Naive thymus-derived CD4-positive, alpha-beta T cell (primary cell): ENCODE data around the gene MAB21L3. TPM values are rescaled to one million over a fixed set of nuclear protein-coding genes. Genes with fewer than 3 reads are reported as not detected.

ENCODE experiments used
- ATAC-seq: fragments of 150-1000 bp; cut with Tn5 transposase; 2 replicates; pipeline ENCODE4 v1.10.0; 2021; ENCODE audit warnings: mild to moderate bottlenecking, moderate library complexity
- CTCF ChIA-PET: fragments of 350-600 bp; sonication (Branson Sonifier 250); formaldehyde crosslinking; loops from one replicate; lab custom pipeline; 2021; ENCODE audit warnings: antibody characterized with exemption; lab: Charles Lee
- POLR2A ChIA-PET: fragments of 350-600 bp; sonication (Branson Sonifier 250); formaldehyde crosslinking; loops from one replicate; lab custom pipeline; 2021; ENCODE audit warnings: antibody characterized with exemption, inconsistent platforms; lab: Charles Lee
- DNase-seq, 9 donors: peaks; one replicate each; pipeline versions ENCODE4 v3.0.0 to v3.0.0-alpha.2; 2020 to 2022; ENCODE audit warnings: mixed read lengths in 1 of 9
- H3K27ac ChIP-seq: one replicate; pipeline ENCODE4 v1.7.0; 2013; ENCODE audit warnings: mild to moderate bottlenecking, low read depth, low read length, moderate library complexity
- H3K27me3 ChIP-seq, 2 donors: one replicate each; pipeline ENCODE4 v1.7.0; 2013; ENCODE audit warnings: low read length in 2 of 2, mild to moderate bottlenecking in 2 of 2, moderate library complexity in 2 of 2; ENCODE audit not compliant: control insufficient read depth in 2 of 2, insufficient read depth in 2 of 2
- H3K36me3 ChIP-seq, 3 experiments: 1 replicate in 2 of 3; 2 replicates in 1 of 3; pipeline ENCODE4 v1.7.0; 2013; ENCODE audit warnings: low read length in 3 of 3, mild to moderate bottlenecking in 3 of 3, moderate library complexity in 1 of 3; ENCODE audit not compliant: insufficient read depth in 3 of 3, control insufficient read depth in 2 of 3
- H3K4me1 ChIP-seq, 2 donors: one replicate each; pipeline ENCODE4 v1.7.0; 2013; ENCODE audit warnings: low read length in 2 of 2, mild to moderate bottlenecking in 2 of 2, moderate library complexity in 1 of 2; ENCODE audit not compliant: control insufficient read depth in 2 of 2, insufficient read depth in 2 of 2
- H3K4me3 ChIP-seq: 2 replicates; pipeline ENCODE4 v1.7.0; 2013; ENCODE audit warnings: mild to moderate bottlenecking, low read length
- H3K9me3 ChIP-seq, 3 experiments: 1 replicate in 2 of 3; 2 replicates in 1 of 3; pipeline ENCODE4 v1.7.0; 2013; ENCODE audit warnings: low read length in 3 of 3; ENCODE audit not compliant: control insufficient read depth in 2 of 3
- H3K27ac Mint-ChIP-seq, 9 donors: one replicate each; pipeline ENCODE4 v1.8.0; 2020 to 2022; ENCODE audit warnings: mixed read lengths in 9 of 9, mild to moderate bottlenecking in 8 of 9, moderate library complexity in 5 of 9, inconsistent platforms in 2 of 9
- H3K27me3 Mint-ChIP-seq, 5 donors: one replicate each; pipeline ENCODE4 v1.8.0; 2021 to 2022; ENCODE audit warnings: mixed read lengths in 5 of 5, mild to moderate bottlenecking in 1 of 5
- H3K36me3 Mint-ChIP-seq, 5 donors: one replicate each; pipeline ENCODE4 v1.8.0; 2020 to 2022; ENCODE audit warnings: mixed read lengths in 5 of 5, mild to moderate bottlenecking in 3 of 5, inconsistent platforms in 1 of 5
- H3K4me1 Mint-ChIP-seq, 7 donors: one replicate each; pipeline ENCODE4 v1.8.0; 2020 to 2022; ENCODE audit warnings: mixed read lengths in 7 of 7, mild to moderate bottlenecking in 3 of 7, inconsistent platforms in 1 of 7
- H3K4me3 Mint-ChIP-seq, 10 donors: one replicate each; pipeline ENCODE4 v1.8.0; 2020 to 2022; ENCODE audit warnings: mild to moderate bottlenecking in 10 of 10, mixed read lengths in 10 of 10, moderate library complexity in 6 of 10, inconsistent platforms in 2 of 10
- H3K9me3 Mint-ChIP-seq, 11 donors: one replicate each; pipeline ENCODE4 v1.8.0; 2020 to 2022; ENCODE audit warnings: mixed read lengths in 11 of 11, mild to moderate bottlenecking in 4 of 11, inconsistent platforms in 1 of 11, moderate library complexity in 1 of 11
- intact Hi-C, 2 donors: fragments of 100-400 bp; cut with micrococcal nuclease; formaldehyde crosslinking; loops; one replicate each; pipeline ENCODE4 v1.15.1; 2023
- polyA plus RNA-seq, 2 donors: library from polyadenylated mRNA; unstranded; fragments of 300-500 nt; fragmentation: Illumina TruSeq; gene quantifications; one replicate each; pipeline ENCODE4 v1.2.3, GENCODE V29; 2021
- total RNA-seq, 6 experiments: library from RNA in 5 of 6; stranded (reverse) in 5 of 6; gene quantifications; 1 replicate in 5 of 6; 2 replicates in 1 of 6; pipeline ENCODE4 v1.2.3 and lab custom pipeline; 2021 to 2026

Gene MAB21L3
- total and polyA plus RNA-seq, 7 experiments from 2014 or later, result 0.12 TPM; not detected in 6

- H3K27me3 ChIP-seq, result peaks cover 0 to 2% of the 10 kb centered on the region in 2 donors
- no peak overlapping the region for H3K27ac Mint-ChIP-seq
- peaks cover 0 to 8% (median 4%) of the 10 kb centered on the region in 5 donors for H3K27me3 Mint-ChIP-seq
- no peaks in the 10 kb centered on the region for H3K9me3 ChIP-seq
- H3K9me3 Mint-ChIP-seq, result no peaks in the 10 kb centered on the region
- intact Hi-C loops, result no loop called here
- H3K4me3 Mint-ChIP-seq, result no peak overlapping the region
- no peaks in the 10 kb centered on the region for H3K4me1 Mint-ChIP-seq
- DNase-seq (no peak), ATAC-seq (no peak)
- no peak overlapping the region for H3K4me3 ChIP-seq
- H3K4me1 ChIP-seq, result no peaks in the 10 kb centered on the region
- H3K27ac ChIP-seq, result no peak overlapping the region
- POLR2A ChIA-PET, result no interaction called here
- no peaks in the 10 kb centered on the region for H3K36me3 ChIP-seq
- no peaks in the 10 kb centered on the region for H3K36me3 Mint-ChIP-seq
- CTCF ChIA-PET, result no interaction called here
Measured at GRCh38 chr1:116104667-116105066, 6.5 kb upstream of the MAB21L3 start.

- Histone ChIP-seq H3K36me3 (no peaks in the 10 kb centered on the region), H3K4me3 (no peak overlapping the region), H3K27me3 (peaks cover 0 to 2% of the 10 kb centered on the region in 2 donors), H3K4me1 (no peaks in the 10 kb centered on the region), H3K9me3 (no peaks in the 10 kb centered on the region), H3K27ac (no peak overlapping the region)
- POLR2A ChIA-PET, result no interaction called here
- no peaks in the 10 kb centered on the region for H3K36me3 Mint-ChIP-seq
- no peaks in the 10 kb centered on the region for H3K4me1 Mint-ChIP-seq
- DNase-seq (no peak), ATAC-seq (no peak)
- H3K9me3 Mint-ChIP-seq, result peaks cover 0 to 2% (median 0%) of the 10 kb centered on the region in 11 donors
- CTCF ChIA-PET, result interaction anchor here (0.7 kb wide), 1 partner anchor 417 kb away, joined by 3 read pairs; no protein-coding TSS in a partner anchor
- intact Hi-C loops, result no loop called here
- H3K27ac Mint-ChIP-seq, result no peak overlapping the region
- no peak overlapping the region for H3K4me3 Mint-ChIP-seq
- H3K27me3 Mint-ChIP-seq, result peaks cover 0 to 13% (median 8%) of the 10 kb centered on the region in 5 donors
Measured at GRCh38 chr1:116105996-116106395, 5.2 kb upstream of the MAB21L3 start.

- Mint-ChIP-seq H3K27me3 (peaks cover 0 to 16% (median 8%) of the 10 kb centered on the region in 5 donors), H3K9me3 (peaks cover 0 to 2% (median 0%) of the 10 kb centered on the region in 11 donors), H3K4me3 (no peak overlapping the region), H3K36me3 (no peaks in the 10 kb centered on the region), H3K27ac (no peak overlapping the region), H3K4me1 (no peaks in the 10 kb centered on the region)
- H3K36me3 ChIP-seq, result no peaks in the 10 kb centered on the region
- no peaks in the 10 kb centered on the region for H3K4me1 ChIP-seq
- H3K27me3 ChIP-seq, result peaks cover 0 to 2% of the 10 kb centered on the region in 2 donors
- ChIA-PET POLR2A (no interaction called here), CTCF (no interaction called here)
- intact Hi-C loops, result no loop called here
- no peak overlapping the region for H3K27ac ChIP-seq
- no peak overlapping the region for H3K4me3 ChIP-seq
- no peaks in the 10 kb centered on the region for H3K9me3 ChIP-seq
- ATAC-seq, result no peak
- DNase-seq, result no peak
Measured at GRCh38 chr1:116106646-116107045, 4.6 kb upstream of the MAB21L3 start.

GRCh38 chr1:116107371-116107770, 3.8 kb upstream of the MAB21L3 start:
- Mint-ChIP-seq H3K4me3 (no peak overlapping the region), H3K27ac (no peak overlapping the region), H3K27me3 (peaks cover 5 to 21% (median 10%) of the 10 kb centered on the region in 5 donors), H3K9me3 (peaks cover 0 to 2% (median 0%) of the 10 kb centered on the region in 11 donors), H3K4me1 (no peaks in the 10 kb centered on the region), H3K36me3 (no peaks in the 10 kb centered on the region)
- CTCF ChIA-PET, result no interaction called here
- no peaks in the 10 kb centered on the region for H3K9me3 ChIP-seq
- peaks cover 0 to 2% of the 10 kb centered on the region in 2 donors for H3K27me3 ChIP-seq
- H3K36me3 ChIP-seq, result no peaks in the 10 kb centered on the region
- ATAC-seq, result no peak
- POLR2A ChIA-PET, result no interaction called here
- DNase-seq, result no peak
- no peak overlapping the region for H3K4me3 ChIP-seq
- H3K27ac ChIP-seq, result no peak overlapping the region
- intact Hi-C loops, result no loop called here
- H3K4me1 ChIP-seq, result no peaks in the 10 kb centered on the region

- Histone ChIP-seq H3K27ac (no peak overlapping the region), H3K9me3 (no peaks in the 10 kb centered on the region), H3K27me3 (no peaks in the 10 kb centered on the region), H3K4me1 (no peaks in the 10 kb centered on the region), H3K36me3 (no peaks in the 10 kb centered on the region), H3K4me3 (no peak overlapping the region)
- ChIA-PET CTCF (interaction anchor here (0.6 kb wide), 1 partner anchor 309 kb away, joined by 3 read pairs; no protein-coding TSS in a partner anchor), POLR2A (no interaction called here)
- no peaks in the 10 kb centered on the region for H3K4me1 Mint-ChIP-seq
- H3K9me3 Mint-ChIP-seq, result peaks cover 0 to 2% (median 0%) of the 10 kb centered on the region in 11 donors
- no peaks in the 10 kb centered on the region for H3K36me3 Mint-ChIP-seq
- no peak overlapping the region for H3K27ac Mint-ChIP-seq
- H3K4me3 Mint-ChIP-seq, result no peak overlapping the region
- DNase-seq, result no peak
- intact Hi-C loops, result no loop called here
- peaks cover 5 to 21% (median 6%) of the 10 kb centered on the region in 5 donors for H3K27me3 Mint-ChIP-seq
- ATAC-seq, result no peak
Measured at GRCh38 chr1:116111524-116112021, 374 bp downstream of the MAB21L3 start.

GRCh38 chr1:116112388-116113140, 1.4 kb downstream of the MAB21L3 start:
- no peaks in the 10 kb centered on the region for H3K9me3 ChIP-seq
- POLR2A ChIA-PET, result no interaction called here
- no peak overlapping the region for H3K27ac ChIP-seq
- H3K36me3 Mint-ChIP-seq, result no peaks in the 10 kb centered on the region
- intact Hi-C loops, result no loop called here
- no peak overlapping the region for H3K4me3 ChIP-seq
- no peaks in the 10 kb centered on the region for H3K4me1 ChIP-seq
- H3K4me1 Mint-ChIP-seq, result no peaks in the 10 kb centered on the region
- no peaks in the 10 kb centered on the region for H3K36me3 ChIP-seq
- CTCF ChIA-PET, result interaction anchor here (0.6 kb wide), 1 partner anchor 310 kb away, joined by 3 read pairs; no protein-coding TSS in a partner anchor
- H3K9me3 Mint-ChIP-seq, result peaks cover 0 to 2% (median 0%) of the 10 kb centered on the region in 11 donors
- no peaks in the 10 kb centered on the region for H3K27me3 ChIP-seq
- no peak for DNase-seq
- ATAC-seq, result no peak
- peaks cover 5 to 21% (median 6%) of the 10 kb centered on the region in 5 donors for H3K27me3 Mint-ChIP-seq
- no peak overlapping the region for H3K4me3 Mint-ChIP-seq
- H3K27ac Mint-ChIP-seq, result no peak overlapping the region
